HEK293 (cell line): ENCODE results near the gene WNT6.
A peak's percentile ranks its signal among the peaks of the same experiment; 100 is the strongest.

ENCODE experiments used
- CTCF ChIA-PET: fragments of 350-600 bp; formaldehyde crosslinking; extraction: SDS; loops from one replicate; lab custom pipeline; 2021; ENCODE audit warnings: antibody characterized with exemption; lab: Yijun Ruan, JAX
- POLR2A ChIA-PET: fragments of 300-600 bp; formaldehyde crosslinking; extraction: SDS; loops from one replicate; lab custom pipeline; 2020; ENCODE audit warnings: antibody characterized with exemption, inconsistent platforms; lab: Yijun Ruan, JAX
- H3K27ac ChIP-seq: fragments of 200-500 bp; sonication (Bioruptor generic); 2 replicates; pipeline ENCODE4 v1.5.1; 2014; ENCODE audit warnings: low read depth, low read length, control low read depth, inconsistent platforms; ENCODE audit errors: extremely low read depth
- H3K36me3 ChIP-seq, 2 experiments: fragments of 200-500 bp in 1 of 2; sonication (Bioruptor generic) in 1 of 2; 1 replicate in 1 of 2; 2 replicates in 1 of 2; pipeline ENCODE4 v1.5.1; 2014 to 2017; ENCODE audit warnings: inconsistent platforms in 2 of 2, low read length in 2 of 2; ENCODE audit not compliant: control insufficient read depth in 2 of 2, insufficient read depth in 1 of 2
- H3K4me1 ChIP-seq: fragments of 200-500 bp; sonication (Bioruptor generic); 2 replicates; pipeline ENCODE4 v1.5.1; 2014; ENCODE audit warnings: mild to moderate bottlenecking, low read length, inconsistent platforms; ENCODE audit not compliant: control insufficient read depth, insufficient read depth
- H3K4me3 ChIP-seq: 2 replicates; pipeline ENCODE4 v1.5.1; 2011; ENCODE audit warnings: low read depth, mild to moderate bottlenecking, control low read depth, low read length, moderate library complexity
- H3K9me3 ChIP-seq: fragments of 200-500 bp; sonication (Bioruptor generic); 2 replicates; pipeline ENCODE4 v1.5.1; 2014; ENCODE audit warnings: low read depth, low read length, inconsistent platforms; ENCODE audit not compliant: control insufficient read depth, insufficient read depth
- BCL11B ChIP-seq: fragments of 450-650 bp; formaldehyde crosslinking; IDR thresholded peaks from 2 replicates; pipeline ENCODE4 v1.5.1; 2016; ENCODE audit warnings: low read depth, missing biosample characterization, missing genetic modification characterization
- EGR2 ChIP-seq: fragments of 450-650 bp; formaldehyde crosslinking; IDR thresholded peaks from 2 replicates; pipeline ENCODE4 v1.5.1; 2016; ENCODE audit warnings: low read depth, missing biosample characterization, missing genetic modification characterization
- GLIS1 ChIP-seq: fragments of 450-650 bp; formaldehyde crosslinking; IDR thresholded peaks from 2 replicates; pipeline ENCODE4 v1.5.1; 2016; ENCODE audit warnings: missing biosample characterization, missing genetic modification characterization
- GLIS2 ChIP-seq: fragments of 450-650 bp; formaldehyde crosslinking; IDR thresholded peaks from 2 replicates; pipeline ENCODE4 v1.5.1; 2016; ENCODE audit warnings: missing biosample characterization, missing genetic modification characterization
- KLF1 ChIP-seq: fragments of 450-650 bp; formaldehyde crosslinking; IDR thresholded peaks from 2 replicates; pipeline ENCODE4 v1.5.1; 2016; ENCODE audit warnings: missing biosample characterization, missing genetic modification characterization
- SETDB1 ChIP-seq: IDR thresholded peaks from one replicate; pipeline ENCODE4 v1.6.1; 2017; ENCODE audit warnings: mild to moderate bottlenecking, low read length, moderate library complexity, mixed read lengths; ENCODE audit not compliant: insufficient read length
- SP7 ChIP-seq: fragments of 450-650 bp; formaldehyde crosslinking; IDR thresholded peaks from 2 replicates; pipeline ENCODE4 v1.5.1; 2016; ENCODE audit warnings: missing biosample characterization, missing genetic modification characterization
- ZBTB10 ChIP-seq: fragments of 450-650 bp; formaldehyde crosslinking; IDR thresholded peaks from 2 replicates; pipeline ENCODE4 v1.5.1; 2016; ENCODE audit warnings: missing biosample characterization, missing genetic modification characterization
- ZBTB49 ChIP-seq: fragments of 450-650 bp; formaldehyde crosslinking; IDR thresholded peaks from 2 replicates; pipeline ENCODE4 v1.5.1; 2016; ENCODE audit warnings: missing biosample characterization, missing genetic modification characterization, low read depth
- ZFHX2 ChIP-seq: fragments of 450-650 bp; formaldehyde crosslinking; conservative IDR thresholded peaks from 2 replicates; pipeline ENCODE4 v1.5.1; 2016; ENCODE audit warnings: missing biosample characterization, missing genetic modification characterization
- ZNF280D ChIP-seq: fragments of 450-650 bp; formaldehyde crosslinking; IDR thresholded peaks from 2 replicates; pipeline ENCODE4 v1.5.1; 2016; ENCODE audit warnings: missing biosample characterization, missing genetic modification characterization
- ZNF324 ChIP-seq: fragments of 450-650 bp; formaldehyde crosslinking; IDR thresholded peaks from 2 replicates; pipeline ENCODE4 v1.5.1; 2016; ENCODE audit warnings: missing biosample characterization, missing genetic modification characterization
- ZNF366 ChIP-seq: fragments of 450-650 bp; formaldehyde crosslinking; conservative IDR thresholded peaks from 2 replicates; pipeline ENCODE4 v1.5.1; 2016; ENCODE audit warnings: missing biosample characterization, missing genetic modification characterization
- ZNF768 ChIP-seq: fragments of 450-650 bp; formaldehyde crosslinking; IDR thresholded peaks from 2 replicates; pipeline ENCODE4 v1.5.1; 2018; ENCODE audit warnings: missing biosample characterization, mild to moderate bottlenecking, missing genetic modification characterization
- ZSCAN4 ChIP-seq: fragments of 450-650 bp; formaldehyde crosslinking; IDR thresholded peaks from 2 replicates; pipeline ENCODE4 v1.5.1; 2017; ENCODE audit warnings: missing biosample characterization, missing genetic modification characterization

The WNT6 gene

GRCh38 chr2:218895759-218896500 is 36.3 kb downstream of the WNT6 start:
- POLR2A ChIA-PET = interaction anchor here (0.6 to 4.6 kb wide), 7 partner anchors 9 to 114 kb away, joined by 3 to 19 read pairs (median 3); partner anchors contain the start of genes CDK5R2 and CYP27A1
- H3K4me3 ChIP-seq = peak overlapping the region; percentile 31; the same call in 1 of the 2 replicates
- no peaks in the 10 kb centered on the region for H3K36me3 ChIP-seq
- H3K4me1 ChIP-seq = no peaks in the 10 kb centered on the region; the same call in 1 of the 2 replicates
- no peak for TF ChIP-seq ZNF280D (tag by site-specific recombination)
- peak; percentile 86 for TF ChIP-seq KLF1 (tag by site-specific recombination)
- TF ChIP-seq ZNF768 (tag by site-specific recombination) = no peak
- TF ChIP-seq GLIS2 (tag by site-specific recombination) = no peak
- no peak for TF ChIP-seq SETDB1
- TF ChIP-seq GLIS1 = peak; percentile 45; the same call in 1 of the 2 replicates
- peak; percentile 62; the same call in 1 of the 2 replicates for TF ChIP-seq SP7 (tag by site-specific recombination)
- TF ChIP-seq ZNF324 (tag by site-specific recombination) = no peak
- no peak for TF ChIP-seq ZSCAN4 (tag by site-specific recombination)
- TF ChIP-seq ZBTB10 (tag by site-specific recombination) = no peak
- TF ChIP-seq ZFHX2 (tag by site-specific recombination) = peak; percentile 71
- no peak for TF ChIP-seq BCL11B (tag by site-specific recombination)
- peak; percentile 58; the same call in 1 of the 2 replicates for TF ChIP-seq EGR2
- 0 out of 2 replicates have a peak, but pooled peaks have one; percentile 14 for TF ChIP-seq ZNF366
- TF ChIP-seq ZBTB49 = no peak
- CTCF ChIA-PET = interaction anchor here (0.6 to 17.9 kb wide), 6 partner anchors 15 to 160 kb away, joined by 3 to 552 read pairs (median 12); partner anchors contain the start of gene WNT10A
- no peak overlapping the region for H3K27ac ChIP-seq
- H3K9me3 ChIP-seq = no peaks in the 10 kb centered on the region
